Activated CD4-positive, alpha-beta T cell treated with anti-CD3 and anti-CD28 coated beads, Interleukin-2, Interleukin-4, amounts not matched to agents 100 ng/mL and 50 ng/mL, durations not matched to agents 16 hours and 8 hours (primary cell): ENCODE measurements around the gene FBXL4.
A peak's percentile ranks its signal among the peaks of the same experiment; 100 is the strongest.
"Not testable (repeated sequence)": the region's sequence is repeated elsewhere in the genome, so short reads cannot be mapped to it uniquely, and the experiment has no call there.

Experiments
- DNase-seq: peaks from one replicate; pipeline ENCODE4 v3.0.0-alpha.2; 2020; ENCODE audit warnings: low spot score

Gene FBXL4

GRCh38 chr6:98945311-98946115 is 2.2 kb downstream of the FBXL4 start:
- DNase-seq, result no peak

- DNase-seq, result no peak
These were observed 3.1 kb downstream of the FBXL4 start for GRCh38 chr6:98944598-98945081.

GRCh38 chr6:98944168-98944567 is 3.6 kb downstream of the FBXL4 start:
- DNase-seq, result no peak

- no peak for DNase-seq
These were observed 5.4 kb downstream of the FBXL4 start for GRCh38 chr6:98942263-98942803.

GRCh38 chr6:98941319-98941718 is 6.4 kb downstream of the FBXL4 start:
- peak; percentile 9 for DNase-seq

- DNase-seq, result peak; percentile 10
These were observed 10.4 kb downstream of the FBXL4 start for GRCh38 chr6:98937351-98937750.

GRCh38 chr6:98932381-98932780 is 15.4 kb downstream of the FBXL4 start:
- DNase-seq, result no peak

- DNase-seq, result no peak
These were observed 16.1 kb downstream of the FBXL4 start for GRCh38 chr6:98931696-98932095.

- no peak for DNase-seq
These were observed 18.2 kb downstream of the FBXL4 start for GRCh38 chr6:98929498-98930060.

- DNase-seq, result no peak
These were observed 19.1 kb downstream of the FBXL4 start for GRCh38 chr6:98928688-98929087.

- DNase-seq, result no peak
These were observed 20.2 kb downstream of the FBXL4 start for GRCh38 chr6:98927534-98927933.

- no peak for DNase-seq
These were observed 21.9 kb downstream of the FBXL4 start for GRCh38 chr6:98925831-98926230.

- DNase-seq, result no peak
These were observed 23.1 kb downstream of the FBXL4 start for GRCh38 chr6:98924647-98925046.

GRCh38 chr6:98920904-98921431 is 26.8 kb downstream of the FBXL4 start:
- DNase-seq, result no peak

GRCh38 chr6:98910946-98911345 is 36.8 kb downstream of the FBXL4 start:
- DNase-seq, result not testable (repeated sequence)

GRCh38 chr6:98909236-98909635 is 38.5 kb downstream of the FBXL4 start:
- DNase-seq, result no peak

GRCh38 chr6:98906342-98906741 is 41.4 kb downstream of the FBXL4 start:
- not testable (repeated sequence) for DNase-seq

- no peak for DNase-seq
These were observed 42.0 kb downstream of the FBXL4 start for GRCh38 chr6:98905759-98906158.

GRCh38 chr6:98904096-98904495 is 43.6 kb downstream of the FBXL4 start:
- no peak for DNase-seq

GRCh38 chr6:98900706-98901105 is 47.0 kb downstream of the FBXL4 start:
- DNase-seq, result no peak

- DNase-seq, result no peak
These were observed 52.9 kb downstream of the FBXL4 start for GRCh38 chr6:98894810-98895209.

- DNase-seq, result no peak
These were observed 60.1 kb downstream of the FBXL4 start for GRCh38 chr6:98887650-98888049.

- no peak for DNase-seq
These were observed 62.4 kb downstream of the FBXL4 start for GRCh38 chr6:98885330-98885729.
